Activated CD8-positive, alpha-beta memory T cell treated with anti-CD3 and anti-CD28 coated beads, Interleukin-2, amount 50 U/mL, for 1 hour (primary cell): ENCODE data around the gene CNKSR3.
"Not testable (repeated sequence)": the region's sequence is repeated elsewhere in the genome, so short reads cannot be mapped to it uniquely, and the experiment has no call there.

Experiments used
- DNase-seq: peaks from one replicate; pipeline ENCODE4 v3.0.0-alpha.2; 2020; ENCODE audit errors: extremely low read depth

Gene CNKSR3

DNA sequence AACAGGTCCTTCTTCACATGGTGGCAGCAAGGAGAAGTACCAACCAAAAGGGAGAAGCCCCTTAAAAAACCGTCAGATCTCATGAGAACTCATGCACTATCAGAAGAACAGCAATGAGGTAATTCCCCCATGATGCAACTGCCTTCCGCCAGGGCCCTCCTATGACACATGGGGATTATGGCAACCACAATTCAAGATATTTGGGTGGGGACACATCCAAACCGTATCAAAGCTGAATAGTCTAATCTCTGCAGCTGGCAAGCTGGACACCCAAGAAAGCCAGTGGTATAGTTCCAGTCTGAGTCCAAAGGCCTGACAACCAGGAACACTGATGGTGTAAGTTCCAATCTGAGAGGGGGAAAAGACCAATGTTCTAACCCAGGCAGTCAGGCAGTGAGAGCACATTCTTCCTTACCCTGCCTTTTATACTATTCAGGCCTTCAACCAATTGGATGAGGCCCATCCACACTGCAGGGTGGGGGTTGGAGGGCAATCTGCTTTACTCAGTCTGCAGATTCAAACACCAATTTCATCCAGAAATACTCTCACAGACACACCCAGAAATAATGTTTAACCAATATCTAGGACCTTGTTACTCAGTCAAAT is 17.9 kb upstream of the CNKSR3 start:
- no peak for DNase-seq

DNA sequence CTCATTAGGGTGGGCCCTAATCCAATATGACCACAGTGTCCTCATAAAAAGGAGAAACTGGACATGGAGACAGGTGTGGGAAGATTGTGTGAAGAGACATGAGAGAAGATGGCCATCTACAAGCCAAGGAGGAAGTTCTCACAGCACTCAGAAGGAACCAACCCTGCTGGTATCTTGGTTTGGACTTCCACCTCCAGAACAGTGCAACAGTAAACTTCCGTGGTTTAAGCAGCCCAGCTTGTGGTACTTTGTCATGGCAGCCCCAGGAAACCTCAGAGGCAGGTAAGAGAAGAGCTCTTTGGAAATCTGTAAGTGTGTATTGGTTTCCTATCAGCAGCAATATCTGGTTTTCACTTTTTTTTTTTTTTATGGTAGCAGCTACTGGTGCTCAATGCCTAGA is 16.5 kb upstream of the CNKSR3 start:
- no peak for DNase-seq

DNA sequence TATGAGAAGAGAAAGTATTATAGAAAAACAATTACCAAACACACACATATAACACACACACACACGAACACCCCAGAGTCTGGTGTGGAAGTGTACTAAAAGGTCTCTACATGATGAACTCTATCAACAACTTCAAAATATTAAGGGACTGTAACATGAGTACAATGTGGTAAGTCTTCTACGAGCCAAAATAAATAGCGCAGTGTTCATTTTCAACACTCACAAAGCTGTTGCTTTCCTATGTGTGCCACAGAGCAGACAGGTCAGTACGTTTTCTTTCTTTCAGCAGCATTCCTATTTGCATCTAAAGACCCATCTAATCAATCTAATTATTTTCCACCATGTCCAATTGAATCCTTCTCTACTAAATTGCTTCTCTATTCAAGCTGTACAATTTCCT is 12.1 kb upstream of the CNKSR3 start:
- DNase-seq: no peak

DNA sequence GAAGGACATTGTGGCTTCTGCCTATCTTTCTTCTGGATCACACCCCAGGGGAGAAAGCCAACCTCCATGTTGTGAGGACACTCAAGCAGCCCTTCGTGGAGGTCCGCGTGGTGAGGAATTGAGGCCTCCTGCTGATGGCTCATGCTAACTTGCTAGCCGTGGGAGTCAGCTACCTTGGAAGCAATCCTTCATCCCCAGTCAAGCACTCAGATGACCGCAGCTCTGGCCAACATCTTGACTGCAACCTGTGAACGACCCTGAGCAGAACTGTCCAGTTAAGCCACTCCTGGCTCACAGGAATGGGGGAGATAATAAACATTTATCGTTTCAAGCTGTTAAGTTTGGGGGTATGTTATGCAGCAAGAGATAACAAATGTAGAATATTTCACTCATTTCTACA is 10.9 kb upstream of the CNKSR3 start:
- DNase-seq: no peak

DNA sequence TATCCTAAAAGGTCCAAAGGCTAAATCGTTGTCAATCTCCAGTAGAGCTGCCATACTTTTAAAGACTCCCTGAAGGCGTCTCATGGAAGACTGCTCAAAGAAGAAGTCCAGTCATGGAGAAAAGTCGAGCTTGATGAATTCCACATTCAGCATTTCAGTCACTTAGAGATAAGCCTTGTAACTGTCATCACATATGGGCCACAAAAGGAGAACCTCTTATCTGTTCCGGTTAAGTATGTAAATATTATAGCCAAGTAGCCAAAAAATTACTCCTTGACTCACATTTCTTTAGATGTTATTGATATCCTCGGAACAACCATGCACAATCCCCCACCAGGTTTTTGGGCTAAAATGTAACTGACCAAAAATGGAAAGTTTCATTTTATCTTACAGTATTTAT is 9.8 kb upstream of the CNKSR3 start:
- no peak for DNase-seq

DNA sequence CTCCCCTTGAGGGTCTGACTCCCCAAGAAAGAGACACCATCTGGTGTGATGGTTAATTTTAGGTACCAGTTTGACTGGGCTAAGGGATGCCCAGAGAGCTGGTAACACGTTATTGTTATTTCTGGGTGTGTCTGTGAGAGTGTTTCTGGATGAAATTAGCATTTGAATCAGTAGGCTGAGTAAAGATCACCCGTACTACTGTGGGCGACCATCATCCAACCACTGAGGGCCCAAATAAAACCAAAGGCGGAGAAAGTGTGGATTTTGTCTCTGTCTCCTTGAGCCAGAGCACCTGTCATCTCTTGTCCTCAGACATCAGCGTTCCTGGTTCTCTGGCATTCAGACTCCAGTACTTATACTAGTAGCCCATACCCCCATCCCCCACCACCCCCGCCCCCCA is 7.9 kb upstream of the CNKSR3 start:
- DNase-seq: no peak

DNA sequence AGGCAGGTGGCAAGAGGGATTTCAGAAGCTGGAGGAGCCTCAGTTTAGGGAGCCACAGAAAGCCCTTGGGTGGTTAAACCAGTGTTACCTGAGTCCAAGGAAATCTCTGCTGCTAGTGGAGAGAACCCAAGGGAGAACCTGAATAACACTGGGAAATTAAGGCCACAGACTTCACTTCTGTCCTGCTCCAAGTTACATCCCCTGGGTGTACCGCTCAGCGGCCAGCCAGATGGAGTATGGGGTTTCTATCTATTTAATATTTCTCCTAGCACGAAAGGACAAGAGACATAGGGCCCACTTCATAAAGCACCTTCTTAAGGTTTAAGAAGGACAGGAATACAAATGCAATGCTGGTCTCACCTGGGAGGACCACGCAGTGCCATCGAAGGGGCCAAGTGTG is 5.8 kb upstream of the CNKSR3 start:
- no peak for DNase-seq

DNA sequence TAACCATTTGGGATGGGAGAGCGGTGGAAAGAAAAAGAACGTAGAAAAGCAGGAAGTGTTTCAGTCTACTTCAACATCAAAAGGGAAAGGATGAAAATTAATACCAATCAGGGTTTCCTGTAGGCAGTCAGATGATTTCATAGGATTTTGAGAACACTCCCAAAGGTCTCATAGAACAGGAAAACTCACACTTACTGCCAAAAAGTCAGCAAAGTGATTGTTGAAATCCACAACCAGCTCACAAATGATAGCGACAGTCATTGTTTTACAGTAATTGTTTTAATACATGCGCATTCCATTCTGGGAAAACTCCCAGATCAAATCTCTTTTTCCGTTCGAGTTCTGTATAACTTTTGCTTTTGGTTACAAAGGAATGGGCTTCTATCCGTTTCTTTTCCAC is 5.3 kb upstream of the CNKSR3 start:
- no peak for DNase-seq

DNA sequence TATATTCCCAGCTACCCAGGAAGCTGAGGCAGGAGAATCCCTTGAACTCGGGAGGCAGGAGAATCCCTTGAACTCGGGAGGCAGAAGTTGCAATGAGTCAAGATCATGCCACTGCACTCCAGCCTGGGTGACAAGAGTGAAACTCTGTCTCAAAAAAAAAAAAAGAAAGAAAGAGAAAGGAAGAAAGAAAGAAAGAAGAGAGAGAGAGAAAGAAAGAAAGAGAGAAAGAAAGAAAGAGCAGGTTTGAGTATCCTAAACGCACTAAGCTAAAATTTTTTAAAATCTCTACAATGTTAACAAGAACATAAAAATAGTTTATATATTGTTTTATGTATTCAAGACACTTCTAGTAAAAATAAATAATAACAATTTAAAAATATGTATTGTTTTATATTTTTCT is 4.6 kb upstream of the CNKSR3 start:
- DNase-seq: not testable (repeated sequence)

DNA sequence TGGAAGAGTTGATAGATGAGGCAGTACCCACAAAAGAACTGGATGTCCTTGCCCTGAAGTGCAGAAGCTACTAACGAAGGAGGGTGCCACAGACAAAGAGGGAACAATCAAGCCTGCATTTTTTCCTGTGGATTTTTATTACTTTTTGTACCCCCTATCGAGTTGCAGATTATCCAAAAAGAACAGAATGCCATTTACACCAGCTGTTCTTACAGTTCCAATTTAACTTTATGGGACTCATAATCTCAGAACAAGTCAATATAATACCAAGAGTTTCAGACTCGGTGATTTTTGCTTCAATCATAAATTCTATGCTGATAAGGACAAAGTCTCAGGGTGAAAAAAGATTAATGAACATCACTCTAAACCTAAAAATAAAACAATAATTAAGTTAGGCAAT is 4.0 kb upstream of the CNKSR3 start:
- no peak for DNase-seq

DNA sequence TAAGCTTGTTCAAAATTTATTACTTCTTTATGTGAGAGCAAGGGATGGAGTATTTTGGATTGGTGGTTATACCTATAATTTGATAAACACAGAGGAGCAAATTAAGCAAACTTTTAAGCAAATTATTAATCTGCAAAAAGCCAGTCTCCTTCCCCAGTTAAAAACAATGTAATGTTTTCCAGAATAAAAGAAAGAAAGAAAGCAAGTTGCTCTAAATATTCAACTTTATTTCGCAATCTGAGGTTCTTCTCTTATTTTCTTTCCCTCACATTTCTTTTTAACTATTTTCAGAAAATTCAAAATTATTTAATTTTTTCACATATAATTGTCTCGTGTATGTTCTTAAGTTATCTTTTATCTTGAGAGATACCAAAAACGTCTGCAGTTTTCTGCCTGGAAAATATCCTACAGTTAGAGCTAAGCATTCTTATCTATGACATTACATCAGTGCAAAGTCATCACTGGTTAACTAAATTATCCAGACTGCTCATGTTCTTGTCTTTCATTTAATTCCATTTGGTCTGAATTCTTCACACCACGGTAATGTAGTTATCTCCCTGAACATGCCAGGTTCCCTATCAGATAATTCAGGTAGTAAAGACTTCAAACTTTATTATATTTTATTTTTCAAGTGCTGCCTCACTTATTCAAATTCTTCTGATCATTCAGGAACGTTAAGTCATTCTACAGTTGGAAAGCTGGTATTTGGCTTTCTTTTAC is 3.3 kb upstream of the CNKSR3 start:
- no peak for DNase-seq

DNA sequence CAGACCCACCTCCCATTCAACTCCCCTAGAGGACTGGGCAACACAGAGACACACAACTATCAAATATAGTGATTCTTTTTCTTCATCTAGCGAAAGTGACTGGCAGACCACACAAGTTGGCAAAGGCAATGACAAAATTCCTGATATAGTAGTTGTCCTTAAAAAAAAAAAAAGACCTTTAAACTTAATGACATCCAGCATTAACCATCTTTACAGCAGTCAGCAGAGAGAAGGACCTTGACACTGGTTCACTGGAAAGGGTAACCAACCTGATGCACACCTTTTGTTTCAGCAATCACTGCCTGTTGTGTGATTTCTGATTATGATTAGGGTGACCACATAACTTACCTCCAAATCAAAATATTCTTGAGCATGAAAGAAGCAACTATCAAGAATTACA is 1.7 kb upstream of the CNKSR3 start:
- DNase-seq: no peak

DNA sequence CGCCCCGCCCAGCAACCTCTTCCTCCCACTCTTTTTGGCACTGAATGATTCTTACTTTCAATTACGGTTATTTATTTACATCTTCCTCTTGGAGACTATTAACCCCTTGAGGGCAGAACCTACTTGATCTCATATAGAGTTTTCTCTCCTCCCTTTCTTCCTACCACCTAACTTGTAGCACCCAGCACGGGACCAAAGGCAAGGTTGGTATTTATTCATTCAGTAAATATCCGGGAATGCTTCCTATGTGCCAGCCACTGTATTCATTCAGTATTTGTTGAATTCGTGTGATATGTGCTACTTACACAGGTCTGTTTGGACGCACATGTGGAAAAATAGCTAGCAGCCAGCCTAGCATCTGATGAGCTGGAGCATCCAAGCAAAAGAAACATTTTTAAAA is 1.3 kb upstream of the CNKSR3 start:
- no peak for DNase-seq

DNA sequence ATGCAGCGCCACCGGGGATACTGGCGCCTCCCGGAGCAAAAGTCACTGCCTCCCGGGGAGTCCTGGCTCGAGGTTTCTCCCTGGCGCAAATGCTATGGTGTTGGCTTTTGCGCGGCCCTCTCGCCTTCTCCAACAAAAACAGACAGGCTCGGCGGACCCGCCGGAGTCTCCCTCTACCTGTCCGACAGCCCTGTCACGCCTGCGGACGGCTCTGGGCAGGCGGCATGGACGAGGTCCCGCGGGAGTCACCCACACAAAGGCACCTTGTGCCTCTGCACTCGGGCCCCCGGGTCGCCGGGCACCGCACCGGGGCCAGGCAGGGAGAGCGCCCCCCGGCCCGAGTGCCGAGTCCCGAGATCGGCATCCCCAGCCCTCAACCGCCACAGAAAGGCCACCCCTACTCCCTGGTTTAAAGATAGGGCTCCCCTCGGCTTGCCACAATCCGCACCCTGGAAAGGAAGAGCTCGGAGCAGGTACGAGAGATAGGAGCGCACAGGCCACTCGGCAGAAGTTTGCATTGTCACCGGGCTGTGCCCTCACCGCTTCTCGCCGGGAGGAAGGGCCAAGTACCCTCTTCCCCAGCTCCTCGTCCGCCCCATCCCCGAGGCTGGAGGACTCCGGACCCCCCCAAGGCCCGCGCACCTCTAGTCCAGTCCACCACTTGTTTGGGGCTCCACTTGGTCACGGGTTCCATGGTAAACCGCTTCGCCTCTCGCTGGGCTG is 903 bp downstream of the CNKSR3 start:
- no peak for DNase-seq

DNA sequence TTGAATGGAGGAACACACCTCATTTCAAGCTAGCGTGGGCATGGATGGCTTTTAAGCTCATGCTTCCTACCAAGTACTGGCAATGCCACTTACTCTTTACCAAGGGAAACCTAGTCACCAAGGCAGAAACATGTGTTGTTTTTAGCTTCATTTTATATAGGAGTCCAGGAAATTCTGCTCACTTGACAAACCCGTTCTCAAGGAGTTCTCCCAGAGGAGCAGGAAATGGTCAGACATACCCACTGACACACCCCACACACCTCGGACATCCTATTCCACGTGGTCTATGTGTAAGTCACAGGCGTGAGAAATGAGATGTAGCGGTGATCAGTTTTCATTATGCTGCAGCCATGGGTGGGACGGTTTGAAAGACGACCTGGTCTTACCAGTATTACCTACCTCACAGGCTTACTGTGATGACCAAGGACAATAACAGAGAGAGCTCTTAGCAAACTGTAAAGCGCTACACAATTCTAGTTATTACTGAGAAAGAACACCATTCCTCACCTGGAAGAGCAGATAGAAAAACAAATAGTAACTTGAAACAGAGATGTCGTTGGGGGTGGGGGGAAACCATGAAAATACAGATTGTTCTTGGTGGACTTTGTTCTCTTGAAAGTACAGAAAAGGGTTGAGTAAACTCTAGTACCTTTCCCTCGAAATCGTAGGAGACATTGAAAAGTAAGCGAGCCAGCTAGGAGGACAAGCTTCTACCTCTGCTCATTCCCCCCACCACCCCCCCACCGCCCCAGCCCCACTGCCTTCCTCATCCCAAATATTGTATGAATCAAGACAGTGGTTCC is 1.7 kb downstream of the CNKSR3 start:
- no peak for DNase-seq

DNA sequence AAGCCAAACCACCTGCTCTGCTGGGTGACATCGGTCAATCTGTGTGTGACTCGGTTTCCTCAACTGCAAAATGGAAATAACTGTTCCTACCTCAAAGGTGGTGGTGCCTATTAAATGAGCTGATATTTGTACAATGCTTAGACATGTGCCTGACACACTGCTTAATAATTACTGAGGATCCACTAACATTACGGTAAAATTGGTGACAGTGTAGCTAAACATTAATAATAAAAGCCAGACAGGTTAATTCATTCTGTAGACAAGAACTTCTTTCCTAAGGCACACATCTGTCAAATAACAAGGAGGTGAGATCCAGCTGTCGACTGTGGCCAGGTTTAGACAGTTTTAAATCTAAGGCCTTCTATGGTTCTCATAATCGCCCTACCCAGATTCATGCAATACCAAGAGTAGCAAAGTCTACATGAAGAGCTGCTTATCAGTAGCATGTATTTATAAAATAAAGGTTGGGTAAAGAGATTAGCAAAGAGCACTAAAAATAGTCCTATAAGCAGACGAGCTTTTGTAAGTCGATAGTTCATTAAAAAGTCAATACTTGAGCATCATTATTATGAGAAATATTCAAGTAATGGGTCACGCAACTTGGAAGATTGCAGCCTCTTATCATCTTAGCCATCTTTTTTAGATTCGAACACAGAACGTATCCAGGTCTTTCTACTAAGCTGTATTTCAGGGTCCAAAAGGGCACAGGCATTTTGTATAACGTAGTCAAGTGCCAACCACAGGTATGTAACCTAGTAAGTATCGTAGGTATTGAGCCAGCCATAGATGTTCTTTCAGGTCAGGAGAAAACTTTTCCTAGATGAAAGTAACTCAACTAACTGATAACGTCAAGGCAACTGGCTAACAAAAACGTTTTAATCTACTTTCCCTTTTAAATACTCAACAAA is 3.2 kb downstream of the CNKSR3 start:
- DNase-seq: no peak

DNA sequence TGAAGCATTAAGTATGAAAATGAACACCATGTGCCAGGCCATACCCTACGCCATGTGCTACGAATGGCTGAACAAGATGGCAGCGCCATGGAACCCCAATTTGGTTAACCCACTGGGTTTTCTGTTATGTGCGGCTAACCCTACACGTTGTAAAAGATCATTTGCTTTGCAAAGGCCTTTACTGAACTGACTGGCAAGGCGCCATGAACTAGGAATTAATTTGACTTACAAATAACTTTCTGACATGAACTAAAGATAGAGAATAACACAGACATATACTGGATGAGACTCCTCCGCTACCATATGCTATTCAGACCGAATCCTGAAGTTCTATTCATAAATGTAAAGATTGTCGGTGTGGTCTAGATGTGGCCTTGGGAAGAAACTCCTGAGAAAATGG is 3.9 kb downstream of the CNKSR3 start:
- no peak for DNase-seq

DNA sequence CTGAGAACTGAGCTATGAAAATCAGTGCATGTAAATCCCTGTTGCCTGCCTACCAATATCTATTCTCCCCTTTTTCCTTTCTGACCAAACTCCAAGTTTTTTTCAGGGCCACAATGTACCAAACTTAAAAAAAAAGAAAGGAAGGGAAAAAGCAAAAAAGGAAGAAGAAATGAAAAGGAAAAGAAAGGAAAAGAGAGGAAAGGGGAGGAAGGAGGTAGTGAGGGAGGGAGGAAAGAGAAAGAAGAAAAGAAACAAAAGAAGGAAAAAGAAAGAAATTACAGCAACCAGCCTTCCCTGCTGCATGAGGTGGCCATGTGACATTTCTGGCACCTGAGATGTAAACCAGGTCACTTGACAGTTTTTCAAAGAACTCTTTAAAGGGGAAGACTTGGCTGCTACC is 4.4 kb downstream of the CNKSR3 start:
- DNase-seq: no peak

DNA sequence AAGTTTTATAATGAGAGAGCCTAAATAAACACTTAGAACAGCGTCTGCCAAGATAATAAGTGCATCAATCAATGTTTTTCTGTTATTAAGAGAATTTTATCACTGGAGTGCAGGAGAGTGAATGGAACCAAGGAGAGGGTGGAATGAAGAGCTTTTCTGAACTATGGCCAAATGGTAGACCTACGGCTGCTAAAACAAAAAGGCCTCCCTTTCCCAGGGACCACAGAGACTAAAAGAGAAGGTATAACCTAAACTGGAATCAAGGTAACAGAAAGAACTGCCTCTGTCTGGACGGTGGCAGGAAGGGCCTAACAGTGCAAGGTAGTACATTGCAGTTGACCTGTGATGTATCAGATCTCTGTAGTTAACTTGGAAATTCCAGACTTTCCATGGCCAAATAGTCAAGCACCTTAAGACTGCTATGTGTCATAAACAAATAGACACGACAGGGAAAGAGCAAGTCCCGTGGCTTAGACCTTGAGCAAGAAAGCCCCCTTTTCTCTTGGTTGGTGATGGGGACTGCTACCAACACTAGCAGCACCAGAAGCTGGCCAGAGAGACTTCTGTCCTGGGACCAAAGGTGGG is 5.5 kb downstream of the CNKSR3 start:
- no peak for DNase-seq

DNA sequence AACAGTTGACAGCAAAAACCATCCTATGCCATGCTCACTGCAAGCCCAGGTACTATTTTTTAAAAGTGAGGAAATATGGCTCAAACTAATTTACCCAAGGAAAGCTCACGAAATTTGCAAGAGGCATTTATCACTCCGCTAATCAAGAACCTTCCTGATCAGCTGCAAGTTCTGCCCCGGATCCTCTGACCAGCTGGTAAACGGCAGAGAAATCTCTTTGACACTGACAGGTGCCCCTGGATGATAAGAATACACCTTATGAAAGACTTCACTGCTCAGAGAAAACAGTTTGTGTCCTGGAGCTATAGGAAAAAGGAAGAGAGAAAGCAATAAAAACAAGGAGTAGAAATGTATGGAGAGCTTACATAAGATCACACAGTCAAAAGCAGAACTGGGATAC is 6.4 kb downstream of the CNKSR3 start:
- DNase-seq: no peak

DNA sequence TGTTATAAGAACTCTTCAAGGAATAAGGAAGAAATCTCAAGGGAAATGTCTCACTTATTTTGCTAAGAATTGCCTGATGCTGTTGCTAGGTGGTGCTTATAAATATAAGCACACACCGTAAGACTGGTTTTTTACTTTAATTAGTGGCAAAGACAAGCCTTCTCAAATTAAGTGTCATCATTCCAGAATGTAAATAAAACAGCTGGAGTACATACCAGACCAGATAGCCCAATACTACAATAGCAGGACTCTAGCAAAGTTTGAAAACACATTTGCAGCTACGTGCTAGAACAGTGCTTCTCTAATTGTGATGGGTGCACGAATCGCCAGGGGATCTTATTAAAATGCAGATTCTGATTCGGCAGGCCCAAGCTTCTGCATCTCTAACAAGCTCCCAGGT is 6.8 kb downstream of the CNKSR3 start:
- no peak for DNase-seq
